Kidney epithelial cell (primary cell): Measurements from ENCODE around the gene RERE. TPM values are rescaled to one million over a fixed set of nuclear protein-coding genes. Genes with fewer than 3 reads are reported as not detected.

Experiments used
- DNase-seq: peaks from one replicate; pipeline ENCODE4 v3.0.0-alpha.2; 2010; ENCODE audit warnings: low read depth
- H3K27me3 ChIP-seq: 2 replicates; pipeline ENCODE4 v1.6.0; 2011; ENCODE audit warnings: low read length; ENCODE audit not compliant: control insufficient read depth, insufficient read depth
- H3K36me3 ChIP-seq: 2 replicates; pipeline ENCODE4 v1.5.1; 2011; ENCODE audit warnings: low read length; ENCODE audit not compliant: control insufficient read depth, insufficient read depth
- H3K4me3 ChIP-seq: 2 replicates; pipeline ENCODE4 v1.5.1; 2011; ENCODE audit warnings: low read depth, mild to moderate bottlenecking, control low read depth, low read length
- total RNA-seq: library from RNA; depleted of rRNA; stranded (reverse); fragments of >200 nt; gene quantifications from 2 replicates; pipeline ENCODE4 v1.2.3, GENCODE V29; 2015
- TF ChIP-seq, protein P1 (sequence below): IDR thresholded peaks from 2 replicates; pipeline ENCODE4 v1.5.1; 2011; ENCODE audit warnings: mild to moderate bottlenecking, moderate library complexity, low read length, control low read depth, inconsistent platforms; ENCODE audit not compliant: insufficient read depth, poor library complexity, severe bottlenecking

Gene RERE
- total RNA-seq, 1 donor from 2014 or later, result 47.5 TPM

DNA sequence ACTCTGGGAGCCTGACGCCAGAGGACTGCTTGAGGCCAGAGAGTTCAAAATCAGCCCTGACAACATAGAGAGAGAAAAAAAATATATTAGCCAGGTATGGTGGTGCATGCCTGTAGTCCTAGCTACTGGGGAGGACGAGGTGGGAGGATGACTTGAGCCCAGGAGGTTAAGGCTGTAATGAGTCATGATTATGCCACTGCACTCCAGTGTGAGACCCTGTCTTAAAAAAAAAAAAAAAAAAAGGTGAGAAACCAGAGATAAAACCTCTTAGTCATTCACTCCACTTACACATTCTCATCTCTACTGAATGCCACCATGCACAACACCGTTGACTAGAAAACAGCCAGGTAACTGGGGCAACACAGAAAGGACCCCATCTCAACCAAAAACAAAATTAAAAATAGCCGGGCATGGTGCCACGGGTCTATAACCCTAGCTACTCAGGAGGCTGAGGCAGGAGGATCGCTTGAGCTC lies 321.5 kb downstream of the RERE start:
- Histone ChIP-seq H3K36me3 (no peaks in the 10 kb centered on the region), H3K27me3 (no peaks in the 10 kb centered on the region), H3K4me3 (no peak overlapping the region)
- TF ChIP-seq, protein P1, sequence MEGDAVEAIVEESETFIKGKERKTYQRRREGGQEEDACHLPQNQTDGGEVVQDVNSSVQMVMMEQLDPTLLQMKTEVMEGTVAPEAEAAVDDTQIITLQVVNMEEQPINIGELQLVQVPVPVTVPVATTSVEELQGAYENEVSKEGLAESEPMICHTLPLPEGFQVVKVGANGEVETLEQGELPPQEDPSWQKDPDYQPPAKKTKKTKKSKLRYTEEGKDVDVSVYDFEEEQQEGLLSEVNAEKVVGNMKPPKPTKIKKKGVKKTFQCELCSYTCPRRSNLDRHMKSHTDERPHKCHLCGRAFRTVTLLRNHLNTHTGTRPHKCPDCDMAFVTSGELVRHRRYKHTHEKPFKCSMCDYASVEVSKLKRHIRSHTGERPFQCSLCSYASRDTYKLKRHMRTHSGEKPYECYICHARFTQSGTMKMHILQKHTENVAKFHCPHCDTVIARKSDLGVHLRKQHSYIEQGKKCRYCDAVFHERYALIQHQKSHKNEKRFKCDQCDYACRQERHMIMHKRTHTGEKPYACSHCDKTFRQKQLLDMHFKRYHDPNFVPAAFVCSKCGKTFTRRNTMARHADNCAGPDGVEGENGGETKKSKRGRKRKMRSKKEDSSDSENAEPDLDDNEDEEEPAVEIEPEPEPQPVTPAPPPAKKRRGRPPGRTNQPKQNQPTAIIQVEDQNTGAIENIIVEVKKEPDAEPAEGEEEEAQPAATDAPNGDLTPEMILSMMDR, result no peak
- no peak for DNase-seq

DNA sequence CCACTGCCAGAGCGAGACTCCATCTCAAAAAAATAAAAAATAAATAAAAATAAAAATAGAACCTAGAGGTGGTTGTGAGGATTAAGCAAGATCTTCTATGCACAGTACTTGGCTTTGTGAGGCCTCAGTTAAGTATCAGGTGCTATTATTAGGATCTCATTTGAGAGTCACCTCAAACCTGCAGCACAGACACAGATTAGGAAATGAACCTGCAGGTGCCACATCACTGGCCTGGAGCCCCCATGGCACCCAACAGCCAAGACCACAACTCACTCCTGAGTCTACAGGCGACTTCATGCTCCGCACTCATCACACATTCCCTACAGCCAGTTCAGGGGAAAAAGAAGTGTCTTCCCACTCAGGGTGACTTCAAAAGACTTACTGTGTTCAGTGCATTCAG lies 322.8 kb downstream of the RERE start:
- Histone ChIP-seq H3K27me3 (no peaks in the 10 kb centered on the region), H3K4me3 (no peak overlapping the region), H3K36me3 (no peaks in the 10 kb centered on the region)
- DNase-seq, result no peak
- TF ChIP-seq, protein P1, result no peak

DNA sequence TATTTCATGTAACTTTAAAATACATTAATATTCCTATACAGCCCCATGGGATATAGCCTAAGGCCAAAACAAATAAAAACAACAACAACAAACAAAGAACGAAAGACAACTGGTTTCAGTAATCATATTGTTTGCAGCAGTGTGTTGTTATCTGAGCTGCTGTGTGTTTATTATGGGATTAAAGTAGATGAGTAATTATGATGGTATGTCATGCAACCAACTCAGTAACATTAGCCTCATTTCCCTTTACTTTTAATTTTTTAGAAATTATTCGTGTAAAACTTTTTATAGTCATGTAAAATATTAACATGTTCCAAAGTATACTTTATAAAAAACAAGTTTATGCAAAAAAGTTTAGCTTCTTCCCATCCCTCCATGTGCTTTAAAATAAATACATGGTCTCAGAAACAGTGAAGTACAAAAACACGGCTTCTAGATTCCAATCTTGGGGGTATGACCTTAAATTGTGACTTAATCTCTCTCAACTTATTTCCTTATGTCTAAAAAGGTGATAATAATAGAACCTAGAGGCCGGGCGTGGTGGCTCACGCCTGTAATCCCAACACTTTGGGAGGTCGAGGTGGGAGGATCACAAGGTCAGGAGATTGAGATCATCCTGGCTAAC lies 323.4 kb downstream of the RERE start:
- no peak for DNase-seq

DNA sequence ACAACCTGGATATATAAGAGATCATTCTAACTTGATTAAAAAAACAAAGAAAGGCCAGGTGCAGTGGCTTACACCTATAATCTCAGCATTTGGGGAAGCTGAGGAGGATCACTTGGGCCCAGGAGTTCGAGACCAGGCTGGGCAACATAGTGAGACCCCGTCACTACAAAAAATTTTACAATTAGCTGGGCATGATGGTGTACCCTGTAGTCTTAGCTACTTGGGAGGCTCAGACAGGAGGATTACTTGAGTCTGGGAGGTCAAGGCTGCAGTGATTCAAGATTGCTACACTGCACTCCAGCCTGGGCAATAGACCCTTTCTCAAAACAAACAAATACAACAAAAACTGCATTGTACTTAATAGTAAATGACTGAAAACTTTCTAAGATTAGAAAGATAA lies 330.2 kb downstream of the RERE start:
- Histone ChIP-seq H3K4me3 (no peak overlapping the region), H3K27me3 (no peaks in the 10 kb centered on the region), H3K36me3 (no peaks in the 10 kb centered on the region)
- TF ChIP-seq, protein P1, result no peak
- DNase-seq, result no peak

More for the DNA sequence above, 323.4 kb downstream of the RERE start:
- TF ChIP-seq, protein P1, result no peak
- H3K36me3 ChIP-seq, result no peaks in the 10 kb centered on the region
- no peak overlapping the region for H3K4me3 ChIP-seq
- no peaks in the 10 kb centered on the region for H3K27me3 ChIP-seq

DNA sequence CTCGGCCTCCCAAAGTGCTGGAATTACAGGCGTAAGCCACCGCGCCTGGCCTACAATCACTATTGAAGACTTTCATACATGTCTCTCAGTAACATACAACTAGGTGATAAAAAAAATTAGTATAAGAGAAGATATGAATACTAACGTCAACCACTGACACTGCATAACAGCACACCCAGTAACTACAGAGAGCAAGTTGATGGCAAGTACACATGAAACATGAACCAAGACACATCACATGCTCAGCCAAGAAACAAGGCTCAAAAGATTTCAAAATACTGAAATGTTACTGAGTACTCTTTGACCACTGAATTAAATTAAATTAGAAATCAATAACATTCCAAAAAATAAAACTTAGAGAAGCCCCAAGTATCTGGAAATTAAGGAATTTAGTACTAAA lies 331.4 kb downstream of the RERE start:
- DNase-seq, result no peak

More for the DNA sequence above, 331.4 kb downstream of the RERE start:
- Histone ChIP-seq H3K4me3 (no peak overlapping the region), H3K36me3 (no peaks in the 10 kb centered on the region), H3K27me3 (no peaks in the 10 kb centered on the region)
- TF ChIP-seq, protein P1, result no peak
